Stimulated activated CD8-positive, alpha-beta memory T cell treated with anti-CD3 and anti-CD28 coated beads, Interleukin-12 subunit alpha, Interleukin-12 subunit beta, amount 100 ng/mL, for 1 hour (primary cell): ENCODE measurements around the gene NRL.
A peak's percentile ranks its signal among the peaks of the same experiment; 100 is the strongest.

ENCODE experiments used
- DNase-seq: peaks from one replicate; pipeline ENCODE4 v3.0.0-alpha.2; 2020; ENCODE audit warnings: low read depth

Gene NRL

GRCh38 chr14:24114532-24115421, at the start of gene NRL, which contains the start of gene DCAF11:
NRL (minus strand) TSS chr14:24114949; CDS start chr14:24082848, 32,101 bp downstream.
DCAF11 (plus strand) TSS chr14:24114777; CDS start chr14:24115595, 818 bp downstream.
- DNase-seq, result peak; percentile 94

GRCh38 chr14:24162093-24162492, 47.3 kb upstream of the NRL start:
- no peak for DNase-seq

- DNase-seq, result peak; percentile 98
Measured at GRCh38 chr14:24160850-24161804, 46.4 kb upstream of the NRL start, which contains the start of gene IRF9. IRF9 (plus strand) TSS chr14:24161265; CDS start chr14:24162145, 880 bp downstream.

- no peak for DNase-seq
Measured at GRCh38 chr14:24160499-24160849, 45.7 kb upstream of the NRL start.

GRCh38 chr14:24159777-24160498, 45.2 kb upstream of the NRL start:
- DNase-seq, result no peak

- DNase-seq, result no peak
Measured at GRCh38 chr14:24157331-24157730, 42.6 kb upstream of the NRL start.

GRCh38 chr14:24156840-24157239, 42.1 kb upstream of the NRL start:
- no peak for DNase-seq

- DNase-seq, result no peak
Measured at GRCh38 chr14:24155100-24155499, 40.4 kb upstream of the NRL start.

- no peak for DNase-seq
Measured at GRCh38 chr14:24151404-24152080, 36.8 kb upstream of the NRL start.

GRCh38 chr14:24150993-24151392, 36.2 kb upstream of the NRL start:
- DNase-seq, result no peak

- DNase-seq, result no peak
Measured at GRCh38 chr14:24150567-24150966, 35.8 kb upstream of the NRL start.

- no peak for DNase-seq
Measured at GRCh38 chr14:24150061-24150460, 35.3 kb upstream of the NRL start.

GRCh38 chr14:24149302-24149969, 34.7 kb upstream of the NRL start:
- DNase-seq, result no peak

GRCh38 chr14:24147761-24148428, 33.1 kb upstream of the NRL start:
- DNase-seq, result no peak

- DNase-seq, result peak; percentile 97
Measured at GRCh38 chr14:24146978-24147760, 32.4 kb upstream of the NRL start, which contains the start of gene RNF31. RNF31 (plus strand) TSS chr14:24147498; CDS start chr14:24147699, 201 bp downstream.

- DNase-seq, result peak; percentile 66
Measured at GRCh38 chr14:24146453-24146977, 31.8 kb upstream of the NRL start, which contains the start of gene PSME2. PSME2 (minus strand) TSS chr14:24146610; CDS start chr14:24146581, 29 bp downstream.

- DNase-seq, result no peak
Measured at GRCh38 chr14:24145690-24146452, 31.1 kb upstream of the NRL start.

- no peak for DNase-seq
Measured at GRCh38 chr14:24145219-24145618, 30.5 kb upstream of the NRL start.
